Measurements from ENCODE around the gene PCDHGC3.

DNA sequence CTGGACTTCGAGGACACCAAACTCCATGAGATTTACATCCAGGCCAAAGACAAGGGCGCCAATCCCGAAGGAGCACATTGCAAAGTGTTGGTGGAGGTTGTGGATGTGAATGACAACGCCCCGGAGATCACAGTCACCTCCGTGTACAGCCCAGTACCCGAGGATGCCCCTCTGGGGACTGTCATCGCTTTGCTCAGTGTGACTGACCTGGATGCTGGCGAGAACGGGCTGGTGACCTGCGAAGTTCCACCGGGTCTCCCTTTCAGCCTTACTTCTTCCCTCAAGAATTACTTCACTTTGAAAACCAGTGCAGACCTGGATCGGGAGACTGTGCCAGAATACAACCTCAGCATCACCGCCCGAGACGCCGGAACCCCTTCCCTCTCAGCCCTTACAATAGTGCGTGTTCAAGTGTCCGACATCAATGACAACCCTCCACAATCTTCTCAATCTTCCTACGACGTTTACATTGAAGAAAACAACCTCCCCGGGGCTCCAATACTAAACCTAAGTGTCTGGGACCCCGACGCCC, 1.3 kb downstream of the PCDHGC3 start:
- TF ChIP-seq, protein P1, sequence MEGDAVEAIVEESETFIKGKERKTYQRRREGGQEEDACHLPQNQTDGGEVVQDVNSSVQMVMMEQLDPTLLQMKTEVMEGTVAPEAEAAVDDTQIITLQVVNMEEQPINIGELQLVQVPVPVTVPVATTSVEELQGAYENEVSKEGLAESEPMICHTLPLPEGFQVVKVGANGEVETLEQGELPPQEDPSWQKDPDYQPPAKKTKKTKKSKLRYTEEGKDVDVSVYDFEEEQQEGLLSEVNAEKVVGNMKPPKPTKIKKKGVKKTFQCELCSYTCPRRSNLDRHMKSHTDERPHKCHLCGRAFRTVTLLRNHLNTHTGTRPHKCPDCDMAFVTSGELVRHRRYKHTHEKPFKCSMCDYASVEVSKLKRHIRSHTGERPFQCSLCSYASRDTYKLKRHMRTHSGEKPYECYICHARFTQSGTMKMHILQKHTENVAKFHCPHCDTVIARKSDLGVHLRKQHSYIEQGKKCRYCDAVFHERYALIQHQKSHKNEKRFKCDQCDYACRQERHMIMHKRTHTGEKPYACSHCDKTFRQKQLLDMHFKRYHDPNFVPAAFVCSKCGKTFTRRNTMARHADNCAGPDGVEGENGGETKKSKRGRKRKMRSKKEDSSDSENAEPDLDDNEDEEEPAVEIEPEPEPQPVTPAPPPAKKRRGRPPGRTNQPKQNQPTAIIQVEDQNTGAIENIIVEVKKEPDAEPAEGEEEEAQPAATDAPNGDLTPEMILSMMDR (IDR thresholded peaks at IDR 0.05): no peak
- TF ChIP-seq POLR2A (IDR thresholded peaks at IDR 0.05): no peak
